AG09319 (cell line): ENCODE data around the gene DDX24.
A peak's percentile ranks its signal among the peaks of the same experiment; 100 is the strongest.

Source experiments
- DNase-seq: peaks from one replicate; pipeline ENCODE4 v3.0.0-alpha.2; 2010; ENCODE audit warnings: low read depth; ENCODE audit errors: extremely low read depth
- CTCF ChIP-seq: IDR thresholded peaks from 2 replicates; pipeline ENCODE4 v1.5.1; 2011; ENCODE audit warnings: low read depth, mild to moderate bottlenecking, inconsistent platforms, low read length, moderate library complexity

Gene DDX24

GRCh38 chr14:94043111-94043755, 37.8 kb downstream of the DDX24 start:
- no peak for TF ChIP-seq CTCF
- DNase-seq = no peak

- DNase-seq = no peak
- no peak for TF ChIP-seq CTCF
Observed at GRCh38 chr14:94042433-94043091, 38.4 kb downstream of the DDX24 start.

GRCh38 chr14:94041551-94042346, 39.3 kb downstream of the DDX24 start:
- no peak for TF ChIP-seq CTCF
- peak; percentile 27 for DNase-seq

- no peak for TF ChIP-seq CTCF
- DNase-seq = no peak
Observed at GRCh38 chr14:94040796-94041195, 40.2 kb downstream of the DDX24 start.

- no peak for TF ChIP-seq CTCF
Observed at GRCh38 chr14:94040247-94040646, 40.8 kb downstream of the DDX24 start.

GRCh38 chr14:94038921-94039629, 41.9 kb downstream of the DDX24 start:
- DNase-seq = no peak
- TF ChIP-seq CTCF = no peak

More at GRCh38 chr14:94040247-94040646, 40.8 kb downstream of the DDX24 start:
- no peak for DNase-seq

- no peak for DNase-seq
- no peak for TF ChIP-seq CTCF
Observed at GRCh38 chr14:94038510-94038909, 42.5 kb downstream of the DDX24 start.
